Activated naive CD4-positive, alpha-beta T cell treated with anti-CD3 and anti-CD28 coated beads for 36 hours (primary cell): ENCODE data around the gene CCDC71. TPM values are rescaled to one million over a fixed set of nuclear protein-coding genes. Genes with fewer than 3 reads are reported as not detected.
A peak's percentile ranks its signal among the peaks of the same experiment; 100 is the strongest.

ENCODE experiments used
- CTCF ChIA-PET: fragments of 350-600 bp; sonication (Branson Sonifier 250); formaldehyde crosslinking; loops from one replicate; lab custom pipeline; 2021; ENCODE audit warnings: antibody characterized with exemption; lab: Charles Lee
- DNase-seq: peaks from one replicate; pipeline ENCODE4 v3.0.0-alpha.2; 2020
- H3K27ac Mint-ChIP-seq: one replicate; pipeline ENCODE4 v1.8.0; 2021; ENCODE audit warnings: mild to moderate bottlenecking, mixed read lengths
- H3K27me3 Mint-ChIP-seq: one replicate; pipeline ENCODE4 v1.8.0; 2021; ENCODE audit warnings: low read depth, mixed read lengths
- H3K36me3 Mint-ChIP-seq: one replicate; pipeline ENCODE4 v1.8.0; 2021; ENCODE audit warnings: low read depth, mixed read lengths
- H3K4me1 Mint-ChIP-seq: one replicate; pipeline ENCODE4 v1.8.0; 2021; ENCODE audit warnings: low read depth, mixed read lengths
- H3K4me3 Mint-ChIP-seq: one replicate; pipeline ENCODE4 v1.8.0; 2021; ENCODE audit warnings: mild to moderate bottlenecking, moderate library complexity, mixed read lengths
- H3K9me3 Mint-ChIP-seq: one replicate; pipeline ENCODE4 v1.8.0; 2021; ENCODE audit warnings: mixed read lengths
- intact Hi-C: fragments of 100-400 bp; cut with micrococcal nuclease; formaldehyde crosslinking; loops from one replicate; pipeline ENCODE4 v1.15.1; 2023
- total RNA-seq, 2 experiments: library from RNA; stranded (reverse); gene quantifications; one replicate each; pipeline ENCODE4 v1.2.3, GENCODE V29; 2021

CCDC71 gene
- total RNA-seq, 2 experiments from 2014 or later, result 11.8 to 12.8 TPM

DNA sequence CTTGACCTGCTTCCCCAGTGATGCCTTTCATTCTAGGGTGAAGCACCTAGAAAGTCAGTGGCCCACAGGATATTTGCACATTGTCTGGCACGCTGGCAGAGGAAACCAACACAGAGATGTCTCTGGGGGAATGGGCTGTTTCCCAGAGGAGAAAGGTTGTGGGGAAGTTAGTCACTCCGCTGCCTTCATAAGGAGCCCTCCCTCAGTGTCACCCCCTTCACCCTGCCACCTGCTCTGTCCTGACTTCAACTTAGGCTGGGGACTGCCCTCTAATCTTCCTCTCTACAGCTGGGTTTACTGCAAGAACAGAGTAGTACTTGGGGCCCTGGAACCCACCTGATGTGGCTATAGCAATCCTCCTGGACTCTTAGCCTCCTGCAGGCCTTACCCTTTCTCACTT lies 10.9 kb upstream of the CCDC71 start:
- Mint-ChIP-seq H3K36me3 (no peaks in the 10 kb centered on the region), H3K4me3 (no peak overlapping the region), H3K27ac (no peak overlapping the region), H3K27me3 (no peaks in the 10 kb centered on the region), H3K9me3 (no peaks in the 10 kb centered on the region), H3K4me1 (no peaks in the 10 kb centered on the region)
- intact Hi-C loops, result no loop called here
- CTCF ChIA-PET, result no interaction called here
- no peak for DNase-seq

DNA sequence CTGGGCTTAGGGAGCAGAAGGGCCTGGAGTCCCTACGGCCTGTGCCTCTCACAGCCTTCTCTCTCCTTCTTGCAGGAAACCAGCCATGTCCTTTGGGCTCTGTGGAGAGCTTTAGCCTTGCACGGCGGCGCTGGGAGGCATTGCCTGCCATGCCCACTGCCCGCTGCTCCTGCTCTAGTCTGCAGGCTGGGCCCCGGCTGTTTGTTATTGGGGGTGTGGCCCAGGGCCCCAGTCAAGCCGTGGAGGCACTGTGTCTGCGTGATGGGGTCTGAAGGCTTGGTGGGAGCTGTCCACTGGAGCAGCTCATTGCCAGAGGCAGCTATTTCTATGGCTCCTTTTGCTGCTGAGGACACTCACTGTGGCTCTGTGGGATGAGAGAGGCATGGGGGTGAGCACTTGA lies 9.4 kb upstream of the CCDC71 start:
- CTCF ChIA-PET, result no interaction called here
- H3K9me3 Mint-ChIP-seq, result no peaks in the 10 kb centered on the region
- no peaks in the 10 kb centered on the region for H3K27me3 Mint-ChIP-seq
- H3K4me3 Mint-ChIP-seq, result no peak overlapping the region
- peaks cover 5% of the 10 kb centered on the region for H3K4me1 Mint-ChIP-seq
- no peak for DNase-seq
- intact Hi-C loops, result no loop called here
- no peaks in the 10 kb centered on the region for H3K36me3 Mint-ChIP-seq
- no peak overlapping the region for H3K27ac Mint-ChIP-seq

- H3K4me3 Mint-ChIP-seq, result no peak overlapping the region
- DNase-seq, result no peak
- no peaks in the 10 kb centered on the region for H3K36me3 Mint-ChIP-seq
- H3K9me3 Mint-ChIP-seq, result no peaks in the 10 kb centered on the region
- no peak overlapping the region for H3K27ac Mint-ChIP-seq
- H3K27me3 Mint-ChIP-seq, result no peaks in the 10 kb centered on the region
- peaks cover 7% of the 10 kb centered on the region for H3K4me1 Mint-ChIP-seq
- intact Hi-C loops, result loop anchor here (5.0 kb wide), 1 partner anchor 63 kb away; no protein-coding TSS in a partner anchor
- CTCF ChIA-PET, result no interaction called here
Observed at GRCh38 chr3:49174397-49174985, 8.4 kb upstream of the CCDC71 start.

- CTCF ChIA-PET, result interaction anchor here (1.4 kb wide), 1 partner anchor 10 kb away, joined by 4 read pairs; no protein-coding TSS in a partner anchor
- Mint-ChIP-seq H3K27me3 (no peaks in the 10 kb centered on the region), H3K27ac (no peak overlapping the region), H3K4me3 (no peak overlapping the region), H3K4me1 (peaks cover 7% of the 10 kb centered on the region), H3K36me3 (no peaks in the 10 kb centered on the region), H3K9me3 (no peaks in the 10 kb centered on the region)
- intact Hi-C loops, result loop anchor here (5.0 kb wide), 1 partner anchor 64 kb away; no protein-coding TSS in a partner anchor
- DNase-seq, result no peak
Observed at GRCh38 chr3:49173792-49174170, 7.7 kb upstream of the CCDC71 start.

GRCh38 chr3:49173116-49173791 lies 7.1 kb upstream of the CCDC71 start:
- no peak overlapping the region for H3K4me3 Mint-ChIP-seq
- no peaks in the 10 kb centered on the region for H3K36me3 Mint-ChIP-seq
- no peaks in the 10 kb centered on the region for H3K9me3 Mint-ChIP-seq
- intact Hi-C loops, result loop anchor here (5.0 kb wide), 1 partner anchor 64 kb away; no protein-coding TSS in a partner anchor
- CTCF ChIA-PET, result interaction anchor here (1.4 kb wide), 1 partner anchor 10 kb away, joined by 4 read pairs; no protein-coding TSS in a partner anchor
- H3K4me1 Mint-ChIP-seq, result peaks cover 7% of the 10 kb centered on the region
- no peak for DNase-seq
- no peak overlapping the region for H3K27ac Mint-ChIP-seq
- H3K27me3 Mint-ChIP-seq, result no peaks in the 10 kb centered on the region

GRCh38 chr3:49172551-49173041 lies 6.5 kb upstream of the CCDC71 start:
- DNase-seq, result no peak
- intact Hi-C loops, result loop anchor here (5.0 kb wide), 1 partner anchor 65 kb away; no protein-coding TSS in a partner anchor
- Mint-ChIP-seq H3K27ac (no peak overlapping the region), H3K4me3 (no peak overlapping the region), H3K36me3 (no peaks in the 10 kb centered on the region), H3K27me3 (no peaks in the 10 kb centered on the region), H3K4me1 (peaks cover 7% of the 10 kb centered on the region), H3K9me3 (no peaks in the 10 kb centered on the region)
- CTCF ChIA-PET, result interaction anchor here (1.4 kb wide), 1 partner anchor 9 kb away, joined by 4 read pairs; no protein-coding TSS in a partner anchor

- Mint-ChIP-seq H3K4me3 (peak overlapping the region; percentile 67), H3K27me3 (no peaks in the 10 kb centered on the region), H3K27ac (no peak overlapping the region), H3K4me1 (peaks cover 7% of the 10 kb centered on the region), H3K9me3 (no peaks in the 10 kb centered on the region), H3K36me3 (no peaks in the 10 kb centered on the region)
- CTCF ChIA-PET, result interaction anchor here (1.0 to 4.1 kb wide), 7 partner anchors 14 to 867 kb away, joined by 3 to 28 read pairs (median 4); partner anchors contain the start of gene QRICH1
- DNase-seq, result no peak
- intact Hi-C loops, result loop anchor here (1.0 to 5.0 kb wide), 6 partner anchors 65 to 298 kb away; partner anchors contain the start of genes C3orf62, DAG1, QRICH1 and USP4
Observed at GRCh38 chr3:49171775-49172500, 5.8 kb upstream of the CCDC71 start.

DNA sequence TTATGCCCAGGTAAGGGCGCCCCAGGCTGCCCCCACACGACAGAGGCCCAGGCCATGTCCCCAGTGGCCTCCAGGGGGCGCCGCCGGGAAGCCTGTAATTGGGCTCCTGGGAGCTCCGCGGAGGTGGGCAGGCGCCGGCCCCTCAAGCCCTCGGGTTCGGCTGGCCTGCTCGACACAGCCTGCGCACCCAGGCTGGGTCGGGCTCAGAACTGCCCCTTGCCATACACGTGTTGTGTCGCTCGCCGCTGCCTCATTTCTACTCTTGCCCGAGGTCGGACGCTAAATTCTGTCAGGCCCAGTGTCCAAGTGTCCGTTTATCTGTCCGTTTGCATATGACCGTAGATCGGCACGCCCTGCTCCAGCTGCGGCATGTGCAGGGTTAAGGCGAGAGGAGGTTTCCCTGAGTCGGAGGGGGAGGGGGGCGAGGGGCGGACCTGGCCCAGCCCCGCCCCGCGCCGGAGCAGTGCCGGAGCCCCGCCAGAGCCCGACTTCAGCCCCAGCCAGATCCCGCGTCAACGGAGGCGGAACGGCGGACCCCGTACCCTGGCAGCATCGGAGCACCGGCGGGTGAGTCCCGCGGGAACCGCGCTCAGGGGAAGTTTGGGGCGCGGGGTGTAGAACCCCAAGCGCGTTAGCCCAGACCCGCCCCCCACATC lies 5.1 kb upstream of the CCDC71 start, which contains the start of gene KLHDC8B:
Gene KLHDC8B (plus strand): TSS at position 480 of the 656 bp plus-strand sequence. CDS start 1,172 bp downstream, outside the sequence.
- no peak within 1 kb of the TSS for H3K27ac Mint-ChIP-seq
- peak; percentile 88 for DNase-seq
- no peaks in the 10 kb centered on the region for H3K27me3 Mint-ChIP-seq
- H3K4me3 Mint-ChIP-seq, result peak within 1 kb of the TSS; percentile 67
- CTCF ChIA-PET, result interaction anchor here (0.6 to 4.1 kb wide), 21 partner anchors 8 to 866 kb away, joined by 3 to 28 read pairs (median 4); partner anchors contain the start of genes QRICH1 and USP19
- no peaks in the 10 kb centered on the region for H3K36me3 Mint-ChIP-seq
- no peaks in the 10 kb centered on the region for H3K9me3 Mint-ChIP-seq
- H3K4me1 Mint-ChIP-seq, result peaks cover 9% of the 10 kb centered on the region
- intact Hi-C loops, result loop anchor here (1.0 to 5.0 kb wide), 6 partner anchors 66 to 299 kb away; partner anchors contain the start of genes C3orf62, DAG1, QRICH1 and USP4

DNA sequence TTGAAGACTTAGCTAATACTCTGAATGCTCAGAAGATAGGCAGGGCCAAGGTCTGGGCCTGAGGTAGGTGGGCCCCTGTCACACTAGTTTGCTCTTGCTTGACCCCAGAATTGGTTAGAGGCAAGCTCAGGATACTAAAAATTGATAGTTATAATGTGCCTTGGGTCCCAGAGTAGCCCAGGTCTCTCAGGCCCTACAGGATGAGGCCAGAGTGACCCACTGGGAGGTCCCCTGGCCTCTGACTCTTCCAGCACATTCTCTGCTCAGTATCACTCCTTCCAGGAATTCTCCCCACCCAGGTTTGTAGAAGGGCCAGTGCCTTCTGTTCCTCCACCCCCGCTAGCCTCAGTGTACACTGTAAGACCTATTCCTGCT lies 4.6 kb upstream of the CCDC71 start:
- CTCF ChIA-PET, result interaction anchor here (0.6 to 4.1 kb wide), 22 partner anchors 8 to 276 kb away, joined by 3 to 28 read pairs (median 4); partner anchors contain the start of genes QRICH1, USP19 and USP4
- Mint-ChIP-seq H3K9me3 (no peaks in the 10 kb centered on the region), H3K27ac (no peak overlapping the region), H3K27me3 (no peaks in the 10 kb centered on the region), H3K4me3 (peak overlapping the region; percentile 67), H3K36me3 (no peaks in the 10 kb centered on the region), H3K4me1 (peaks cover 9% of the 10 kb centered on the region)
- intact Hi-C loops, result loop anchor here (1.0 to 5.0 kb wide), 6 partner anchors 67 to 300 kb away; partner anchors contain the start of genes C3orf62, DAG1, QRICH1 and USP4
- no peak for DNase-seq

DNA sequence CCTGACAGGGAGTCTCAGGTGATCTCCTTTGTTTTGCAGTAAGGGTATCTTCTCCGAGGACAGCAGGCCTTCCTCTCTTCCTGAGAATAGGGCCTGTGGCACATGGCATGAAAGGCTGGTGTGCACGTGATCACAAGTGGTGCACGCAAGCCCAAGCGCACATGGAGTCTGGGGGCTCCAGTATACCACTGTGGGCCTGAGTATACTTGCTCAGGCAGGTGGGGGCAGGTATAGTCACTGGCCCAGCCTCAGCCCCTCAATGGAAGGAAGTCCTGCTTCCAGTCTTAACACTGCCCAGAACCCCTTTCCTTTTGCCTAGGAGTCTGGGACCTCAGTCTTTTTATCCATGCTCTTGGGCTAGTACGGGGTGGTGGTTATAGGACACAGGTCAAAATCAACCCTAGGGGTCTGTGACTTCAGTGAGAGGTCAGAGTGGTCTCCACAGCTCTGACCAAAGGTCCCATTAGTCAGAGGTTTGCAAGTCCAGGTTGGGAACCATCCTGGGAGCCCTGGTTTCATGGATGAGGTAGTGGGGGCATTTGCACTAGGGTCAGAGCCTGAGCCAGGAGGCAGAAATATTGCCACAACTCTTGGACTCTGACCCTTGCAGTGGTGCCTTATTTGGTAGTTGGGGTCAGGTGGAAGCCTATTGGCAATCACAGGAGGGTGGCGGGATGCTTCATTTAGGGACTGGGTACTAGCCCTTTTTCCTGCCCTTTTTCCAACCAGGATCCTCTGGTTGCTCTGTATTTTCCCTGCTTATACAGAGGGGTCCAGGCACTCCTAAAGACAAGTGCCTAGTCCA lies 823 bp upstream of the CCDC71 start:
- H3K4me3 Mint-ChIP-seq, result peak overlapping the region; percentile 83
- intact Hi-C loops, result loop anchor here (2.0 to 5.0 kb wide), 2 partner anchors 46 to 145 kb away; partner anchors contain the start of genes NDUFAF3 and USP19
- peak overlapping the region; percentile 83 for H3K27ac Mint-ChIP-seq
- H3K9me3 Mint-ChIP-seq, result no peaks in the 10 kb centered on the region
- peaks cover 26% of the 10 kb centered on the region for H3K4me1 Mint-ChIP-seq
- CTCF ChIA-PET, result no interaction called here
- no peaks in the 10 kb centered on the region for H3K27me3 Mint-ChIP-seq
- H3K36me3 Mint-ChIP-seq, result peaks cover 14% of the 10 kb centered on the region
- DNase-seq, result no peak
